Posterior vena cava (tissue), 2 donors: ENCODE data around the gene RNF157. TPM values are rescaled to one million over a fixed set of nuclear protein-coding genes. Genes with fewer than 3 reads are reported as not detected.

Experiments used
- microRNA-seq, 2 donors: library from miRNA; unstranded; fragments of <30 nt; microRNA quantifications; one replicate each; pipeline ENCODE4 v1.2.0, GENCODE V29; 2020 to 2021; ENCODE audit warnings: borderline microRNAs expressed in 2 of 2
- total RNA-seq, 2 donors: library from RNA; stranded (reverse); fragmentation: NEBNext Ultra II Directional; extraction: Animal tissue kit (Norgen Biotek cat#: 25700); gene quantifications; one replicate each; pipeline ENCODE4 v1.2.1, GENCODE V29; 2021
- donor health status: DM: yes; HTN: yes; CAD: no.
- donor health status: DM: yes; HTN: yes; CAD: no.

RNF157 gene
- total RNA-seq, 2 donors from 2014 or later = 1.9 TPM

Small RNAs within 50 kb of the gene (microRNA-seq; reads per million reads assigned to microRNA genes)
- gene MIR6868 = 0.65 to 2.3 reads per million in 2 donors

Other genes with a start within 250 kb of the RNF157 start
- 1 to 10 TPM; 2.9 to 4.9 TPM for gene CDK3, start 239.6 kb downstream of the RNF157 start, total RNA-seq
- gene EVPL, start 213.2 kb downstream of the RNF157 start, total RNA-seq = 1 to 10 TPM in 1 of 2 donors, under 1 TPM in 1; 0.33 to 1.3 TPM
- 10 to 100 TPM; 45.3 to 49.1 TPM for gene SRP68, start 168.0 kb downstream of the RNF157 start, total RNA-seq
- gene GALR2, start 165.7 kb downstream of the RNF157 start, total RNA-seq = not detected
- not detected for gene ZACN, start 161.3 kb downstream of the RNF157 start, total RNA-seq
- 10 to 100 TPM; 94.5 to 98.2 TPM for gene EXOC7, start 136.7 kb downstream of the RNF157 start, total RNA-seq
- not detected for gene FOXJ1, start 99.2 kb downstream of the RNF157 start, total RNA-seq
- gene UBALD2, start 24.9 kb upstream of the RNF157 start, total RNA-seq = 10 to 100 TPM; 21.7 to 22.5 TPM
- 1 to 10 TPM in 1 of 2 donors, under 1 TPM in 1; 0.83 to 1.6 TPM for gene QRICH2, start 67.8 kb upstream of the RNF157 start, total RNA-seq
- 10 to 100 TPM; 33.7 to 34.8 TPM for gene PRPSAP1, start 113.4 kb upstream of the RNF157 start, total RNA-seq
- 10 to 100 TPM; 13.8 to 36.6 TPM for gene SPHK1, start 144.1 kb upstream of the RNF157 start, total RNA-seq
- gene UBE2O, start 212.7 kb upstream of the RNF157 start, total RNA-seq = 10 to 100 TPM; 17.2 to 17.9 TPM
- not detected for gene AANAT, start 227.1 kb upstream of the RNF157 start, total RNA-seq